ENCODE results near the gene TECPR2.

GRCh38 chr14:102344084-102344483 lies 18.7 kb upstream of the TECPR2 start:
- TF ChIP-seq CTCF (IDR thresholded peaks at IDR 0.05) (no peak), POLR2A (IDR thresholded peaks at IDR 0.05) (no peak)
